K562 (cell line): ENCODE results near the gene FAM180B. TPM values are rescaled to one million over a fixed set of nuclear protein-coding genes. Genes with fewer than 3 reads are reported as not detected.
A peak's percentile ranks its signal among the peaks of the same experiment; 100 is the strongest.

ENCODE experiments used
- ATF3 ChIP-seq, 2 experiments: fragments of 450-650 bp in 1 of 2; sonication (generic) in 1 of 2; formaldehyde crosslinking in 1 of 2; IDR thresholded peaks in 1 of 2; conservative IDR thresholded peaks in 1 of 2; 2 replicates each; pipeline versions ENCODE4 v1.6.1 to v1.8.1; 2016 to 2023; ENCODE audit warnings: mild to moderate bottlenecking in 2 of 2, moderate library complexity in 2 of 2, inconsistent platforms in 1 of 2, missing genetic modification reagents in 1 of 2
- BHLHE40 ChIP-seq: IDR thresholded peaks from 2 replicates; pipeline ENCODE4 v1.6.1; 2011; ENCODE audit warnings: low read length, improper control_type of control experiment
- CBX3 ChIP-seq, 2 experiments: IDR thresholded peaks; 1 replicate in 1 of 2; 2 replicates in 1 of 2; pipeline ENCODE4 v1.6.1; 2012; ENCODE audit warnings: inconsistent platforms in 2 of 2, low read length in 2 of 2, borderline replicate concordance in 1 of 2, control low read depth in 1 of 2
- CBX8 ChIP-seq: fragments of 200-600 bp; sonication (generic); IDR thresholded peaks from 2 replicates; pipeline ENCODE4 v1.6.1; 2012; ENCODE audit warnings: borderline replicate concordance, mixed run types, low read depth, mild to moderate bottlenecking, moderate library complexity, mixed read lengths, low read length, control low read depth, inconsistent platforms; ENCODE audit not compliant: poor library complexity, severe bottlenecking; ENCODE audit errors: extremely low read depth
- CC2D1A ChIP-seq: fragments of 450-650 bp; IDR thresholded peaks from 2 replicates; pipeline ENCODE4 v1.6.1; 2017; ENCODE audit warnings: mild to moderate bottlenecking
- CCNT2 ChIP-seq: IDR thresholded peaks from 2 replicates; pipeline ENCODE4 v1.6.1; 2011; ENCODE audit warnings: borderline replicate concordance, low read depth, mild to moderate bottlenecking, moderate library complexity, mixed read lengths, low read length; ENCODE audit not compliant: insufficient read length; ENCODE audit errors: extremely low read depth
- FOS ChIP-seq: IDR thresholded peaks from 3 replicates; pipeline ENCODE4 v1.6.1; 2011; ENCODE audit not compliant: insufficient read length; ENCODE audit errors: extremely low read depth
- GTF2A2 ChIP-seq: IDR thresholded peaks from 2 replicates; pipeline ENCODE4 v1.6.1; 2016; ENCODE audit warnings: mild to moderate bottlenecking, missing genetic modification characterization, missing compliant biosample characterization
- HSF4 ChIP-seq: fragments of 250-450 bp; sonication (Bioruptor Pico); IDR thresholded peaks from 2 replicates; pipeline ENCODE4 v2.1.2; 2022; ENCODE audit warnings: mild to moderate bottlenecking, moderate library complexity, borderline replicate concordance
- NFIC ChIP-seq: fragments of 450-650 bp; IDR thresholded peaks from 2 replicates; pipeline ENCODE4 v1.6.1; 2017; ENCODE audit warnings: mild to moderate bottlenecking, inconsistent platforms
- NR2C2 ChIP-seq, 2 experiments: fragments of 200-800 bp in 1 of 2; sonication (Bioruptor generic) in 1 of 2; sonication (generic) in 1 of 2; formaldehyde crosslinking in 1 of 2; IDR thresholded peaks; 2 replicates each; pipeline versions ENCODE4 v1.6.1 to v1.8.0; 2016 to 2022; ENCODE audit warnings: mild to moderate bottlenecking in 1 of 2, missing compliant biosample characterization in 1 of 2, missing genetic modification characterization in 1 of 2, missing genetic modification reagents in 1 of 2
- PHF20 ChIP-seq: fragments of 450-650 bp; IDR thresholded peaks from 2 replicates; pipeline ENCODE4 v1.6.1; 2018; ENCODE audit not compliant: partially characterized antibody
- RBBP5 ChIP-seq: fragments of 200-600 bp; sonication (generic); IDR thresholded peaks from 2 replicates; pipeline ENCODE4 v1.6.1; 2012; ENCODE audit warnings: borderline replicate concordance, mild to moderate bottlenecking, low read length, control low read depth, inconsistent platforms; ENCODE audit not compliant: insufficient read depth, poor library complexity, severe bottlenecking
- STAT5B ChIP-seq: fragments of 250-450 bp; sonication (Bioruptor Pico); IDR thresholded peaks from 2 replicates; pipeline ENCODE4 v1.8.0; 2021; ENCODE audit warnings: mild to moderate bottlenecking, inconsistent platforms
- TAF1 ChIP-seq: IDR thresholded peaks from 2 replicates; pipeline ENCODE4 v1.6.1; 2011; ENCODE audit warnings: mild to moderate bottlenecking, low read length, moderate library complexity; ENCODE audit not compliant: insufficient read depth, control insufficient read depth, severe bottlenecking; ENCODE audit errors: extremely low read depth
- TRIM24 ChIP-seq, 2 experiments: fragments of 450-650 bp; IDR thresholded peaks; 2 replicates each; pipeline ENCODE4 v1.6.1; 2016
- ZFP30 ChIP-seq: fragments of 250-450 bp; sonication (Bioruptor Pico); IDR thresholded peaks from 2 replicates; pipeline ENCODE4 v1.8.0; 2022; ENCODE audit warnings: moderate library complexity, mild to moderate bottlenecking, inconsistent platforms, borderline replicate concordance
- ZNF24 ChIP-seq: fragments of 450-650 bp; IDR thresholded peaks from 2 replicates; pipeline ENCODE4 v1.6.1; 2016
- ZNF408 ChIP-seq: fragments of 250-450 bp; sonication (Bioruptor Pico); IDR thresholded peaks from 2 replicates; pipeline ENCODE4 v1.4.0; 2020; ENCODE audit warnings: low read depth, mild to moderate bottlenecking, moderate library complexity
- ZNF76 ChIP-seq: fragments of 250-450 bp; sonication (Bioruptor Pico); IDR thresholded peaks from 2 replicates; pipeline ENCODE4 v1.4.0; 2020; ENCODE audit warnings: mild to moderate bottlenecking, moderate library complexity, borderline replicate concordance
- polyA plus RNA-seq, 8 experiments: library from polyadenylated mRNA; depleted of rRNA in 4 of 8; stranded (reverse) in 5 of 8; unstranded in 3 of 8; fragments of >200 nt; fragmentation: Nextera tagmentation in 2 of 8; fragmentation: Illumina TruSeq in 1 of 8; extraction: Ambion mirVana in 2 of 8; extraction: Trizol in 1 of 8; gene quantifications; 2 replicates each; pipeline versions ENCODE4 v1.2.1 to v1.2.3, GENCODE V29; 2011 to 2014; ENCODE audit warnings: inconsistent platforms in 1 of 8, missing spikeins in 1 of 8
- total RNA-seq, 7 experiments: library from RNA; depleted of rRNA in 6 of 7; stranded (reverse); fragments of >200 nt in 6 of 7; fragmentation: Illumina TruSeq in 2 of 7; extraction: Trizol in 2 of 7; gene quantifications; 2 replicates each; pipeline versions ENCODE4 v1.2.1 to v1.2.3, GENCODE V29; 2011 to 2021; ENCODE audit warnings: low replicate concordance in 1 of 7
- TF ChIP-seq, protein P1 (sequence below), 2 experiments: IDR thresholded peaks; 2 replicates each; pipeline ENCODE4 v1.6.1; 2012; ENCODE audit warnings: improper control_type of control experiment in 2 of 2, low read depth in 2 of 2, low read length in 2 of 2, borderline replicate concordance in 1 of 2

FAM180B gene
- total and polyA plus RNA-seq, 9 of the 15 experiments (the other 6 are each of a cell fraction or from before 2014, with no cell fraction given): 0.05 to 0.14 TPM; not detected in 7

- TF ChIP-seq TRIM24 (IDR thresholded peaks at IDR 0.05) (0 out of 4 replicates have a peak, but pooled peaks of 1 of the 2 experiments have one; percentile 19), ZNF24 (no peak), RBBP5 (peak; percentile 98), ZFP30 (no peak), STAT5B (no peak), CBX8 (no peak), NR2C2 (CRISPR knock-in tag; IDR thresholded peaks at IDR 0.05) (no peak; the same call in 1 of the 2 replicates), NR2C2 (tag; IDR thresholded peaks at IDR 0.05) (peak; percentile 72), TAF1 (peak; percentile 88), NFIC (peak; percentile 26), HSF4 (CRISPR knock-in tag) (0 out of 2 replicates have a peak, but pooled peaks have one; percentile 4), CBX3 (IDR thresholded peaks at IDR 0.05; ENCODE audit: borderline replicate concordance in 1 of 2, low read length in 2 of 2) (peak in 1 of 2 experiments; percentile 58; a peak in 1 of 3 replicates), PHF20 (peak; percentile 50), CCNT2 (peak; percentile 54), FOS (no peak), BHLHE40 (peak; percentile 24; the same call in 1 of the 2 replicates), ATF3 (IDR thresholded peaks at IDR 0.05) (no peak), ATF3 (CRISPR knock-in tag; conservative IDR thresholded peaks at IDR 0.05) (no peak), ZNF408 (no peak), GTF2A2 (tag) (no peak), CC2D1A (0 out of 2 replicates have a peak, but pooled peaks have one; percentile 58), ZNF76 (CRISPR knock-in tag) (peak; percentile 10; the same call in 1 of the 2 replicates)
- TF ChIP-seq, protein P1, sequence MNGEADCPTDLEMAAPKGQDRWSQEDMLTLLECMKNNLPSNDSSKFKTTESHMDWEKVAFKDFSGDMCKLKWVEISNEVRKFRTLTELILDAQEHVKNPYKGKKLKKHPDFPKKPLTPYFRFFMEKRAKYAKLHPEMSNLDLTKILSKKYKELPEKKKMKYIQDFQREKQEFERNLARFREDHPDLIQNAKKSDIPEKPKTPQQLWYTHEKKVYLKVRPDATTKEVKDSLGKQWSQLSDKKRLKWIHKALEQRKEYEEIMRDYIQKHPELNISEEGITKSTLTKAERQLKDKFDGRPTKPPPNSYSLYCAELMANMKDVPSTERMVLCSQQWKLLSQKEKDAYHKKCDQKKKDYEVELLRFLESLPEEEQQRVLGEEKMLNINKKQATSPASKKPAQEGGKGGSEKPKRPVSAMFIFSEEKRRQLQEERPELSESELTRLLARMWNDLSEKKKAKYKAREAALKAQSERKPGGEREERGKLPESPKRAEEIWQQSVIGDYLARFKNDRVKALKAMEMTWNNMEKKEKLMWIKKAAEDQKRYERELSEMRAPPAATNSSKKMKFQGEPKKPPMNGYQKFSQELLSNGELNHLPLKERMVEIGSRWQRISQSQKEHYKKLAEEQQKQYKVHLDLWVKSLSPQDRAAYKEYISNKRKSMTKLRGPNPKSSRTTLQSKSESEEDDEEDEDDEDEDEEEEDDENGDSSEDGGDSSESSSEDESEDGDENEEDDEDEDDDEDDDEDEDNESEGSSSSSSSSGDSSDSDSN (IDR thresholded peaks at IDR 0.05; ENCODE audit: borderline replicate concordance in 1 of 2, low read depth in 2 of 2, low read length in 2 of 2): peak; percentile 74 to 90; a peak in 2 of 4 replicates
These were observed 20.9 kb upstream of the FAM180B start, which contains the start of gene PTPMT1 (continued) for GRCh38 chr11:47565340-47566148.
